Endometrial microvascular endothelial cells (primary cell): ENCODE measurements around the gene OR5B3. TPM values are rescaled to one million over a fixed set of nuclear protein-coding genes. Genes with fewer than 3 reads are reported as not detected.
"Not testable (repeated sequence)": the region's sequence is repeated elsewhere in the genome, so short reads cannot be mapped to it uniquely, and the experiment has no call there.

Experiments used
- in situ Hi-C: cut with HindIII; loops from 2 replicates; pipeline ENCODE4 v1.10.0; 2017; ENCODE audit warnings: low sequenced_read_pairs, low pct_unique_long_range_greater_than_20kb; ENCODE audit errors: inconsistent ontology term
- total RNA-seq: library from RNA; depleted of rRNA; stranded (reverse); fragments of >200 nt; gene quantifications from one replicate; pipeline ENCODE4 v1.2.3, GENCODE V29; 2015; ENCODE audit errors: inconsistent ontology term

Gene OR5B3
- total RNA-seq: not detected

- in situ Hi-C loops: no loop called here
These were observed at the start of gene OR5B3 for GRCh38 chr11:58406774-58407173. Gene OR5B3 (minus strand): TSS chr11:58406874. CDS start chr11:58403409, 3,465 bp downstream.

GRCh38 chr11:58451585-58451984 lies 44.9 kb upstream of the OR5B3 start:
- in situ Hi-C loops: no loop called here

GRCh38 chr11:58446294-58446693 lies 39.6 kb upstream of the OR5B3 start:
- in situ Hi-C loops: no loop called here

GRCh38 chr11:58444300-58444699 lies 37.6 kb upstream of the OR5B3 start:
- in situ Hi-C loops: no loop called here

GRCh38 chr11:58442136-58442535 lies 35.5 kb upstream of the OR5B3 start, which contains the start of gene OR5B12:
Gene OR5B12 (minus strand): TSS chr11:58442236. CDS start chr11:58440151, 2,085 bp downstream.
- in situ Hi-C loops: no loop called here

GRCh38 chr11:58438486-58438885 lies 31.8 kb upstream of the OR5B3 start:
- in situ Hi-C loops: no loop called here

GRCh38 chr11:58434217-58434616 lies 27.5 kb upstream of the OR5B3 start:
- in situ Hi-C loops: no loop called here

- in situ Hi-C loops: no loop called here
These were observed 27.0 kb upstream of the OR5B3 start for GRCh38 chr11:58433638-58434203.

- in situ Hi-C loops: no loop called here
These were observed 22.6 kb upstream of the OR5B3 start for GRCh38 chr11:58429273-58429672.

- in situ Hi-C loops: no loop called here
These were observed 21.3 kb upstream of the OR5B3 start, which contains the start of gene OR5B2 for GRCh38 chr11:58428021-58428420. Gene OR5B2 (minus strand): TSS chr11:58428121. CDS start chr11:58423261, 4,860 bp downstream.

- in situ Hi-C loops: not testable (repeated sequence)
These were observed 7.1 kb downstream of the OR5B3 start for GRCh38 chr11:58399622-58400021.

GRCh38 chr11:58395581-58395980 lies 11.1 kb downstream of the OR5B3 start:
- in situ Hi-C loops: no loop called here

- in situ Hi-C loops: no loop called here
These were observed 12.5 kb downstream of the OR5B3 start for GRCh38 chr11:58394195-58394594.

- in situ Hi-C loops: no loop called here
These were observed 13.9 kb downstream of the OR5B3 start for GRCh38 chr11:58392746-58393145.

- in situ Hi-C loops: no loop called here
These were observed 14.8 kb downstream of the OR5B3 start for GRCh38 chr11:58391879-58392278.

- in situ Hi-C loops: no loop called here
These were observed 16.1 kb downstream of the OR5B3 start for GRCh38 chr11:58390551-58391063.

GRCh38 chr11:58358969-58359368 lies 47.7 kb downstream of the OR5B3 start, which contains the start of gene OR5B17:
Gene OR5B17 (minus strand): TSS chr11:58359069. CDS start chr11:58359069, 0 bp downstream.
- in situ Hi-C loops: no loop called here

GRCh38 chr11:58354727-58355126 lies 51.9 kb downstream of the OR5B3 start:
- in situ Hi-C loops: no loop called here
